ENCODE data around the gene SLC15A3.

SLC15A3 gene

GRCh38 chr11:60944490-60945294, 7.3 kb downstream of the SLC15A3 start:
- DNase-seq = no peak

- DNase-seq = peak; percentile 40
Observed at GRCh38 chr11:60942970-60943565, 8.9 kb downstream of the SLC15A3 start.

- no peak for DNase-seq
Observed at GRCh38 chr11:60942219-60942618, 9.8 kb downstream of the SLC15A3 start.

- DNase-seq = no peak
Observed at GRCh38 chr11:60941371-60942119, 10.4 kb downstream of the SLC15A3 start.

DNA sequence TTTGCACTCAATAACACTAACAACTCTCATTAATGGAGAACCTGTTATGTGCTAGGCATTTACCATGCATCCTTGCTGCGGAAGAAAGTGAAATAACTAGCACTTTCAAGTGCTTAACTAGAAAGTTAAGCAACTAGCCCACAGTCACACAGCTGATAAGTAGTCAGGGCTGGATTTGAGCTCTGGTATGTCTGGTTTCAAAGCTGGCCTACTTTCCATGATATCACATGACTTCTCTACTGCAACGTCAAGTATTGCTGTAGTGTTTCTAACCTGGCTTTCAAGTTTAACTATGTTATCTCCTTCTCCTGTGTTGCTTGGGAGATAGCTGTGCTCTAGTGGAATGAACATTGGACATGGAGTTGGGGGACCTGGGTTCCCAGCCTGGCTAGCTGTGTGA, 12.1 kb downstream of the SLC15A3 start:
- DNase-seq = no peak

GRCh38 chr11:60939301-60939700, 12.7 kb downstream of the SLC15A3 start:
- DNase-seq = no peak

GRCh38 chr11:60938500-60938899, 13.5 kb downstream of the SLC15A3 start:
- DNase-seq = no peak

DNA sequence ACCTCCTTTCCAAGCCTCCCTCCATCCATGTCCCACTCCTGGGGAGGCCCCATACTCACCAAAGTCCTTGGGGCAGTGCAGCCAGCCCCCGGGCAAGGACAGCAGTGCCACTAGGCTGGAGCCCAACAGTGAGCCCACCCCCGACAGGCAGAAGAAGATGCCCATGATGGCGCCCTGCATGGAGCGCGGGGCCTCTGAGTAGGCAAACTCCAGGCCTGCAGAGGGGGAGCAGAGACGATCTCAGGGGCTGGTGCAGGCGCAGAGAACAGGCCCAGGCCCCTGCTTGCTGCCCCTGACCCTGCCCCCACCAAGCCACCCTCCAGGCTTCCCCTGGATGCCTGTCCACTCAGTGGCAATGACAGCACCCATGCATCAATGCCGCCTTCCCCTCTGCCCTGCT, 14.2 kb downstream of the SLC15A3 start:
- no peak for DNase-seq

- no peak for DNase-seq
Observed at GRCh38 chr11:60937144-60937527, 14.8 kb downstream of the SLC15A3 start.

- no peak for DNase-seq
Observed at GRCh38 chr11:60936467-60937143, 15.4 kb downstream of the SLC15A3 start.

- DNase-seq = no peak
Observed at GRCh38 chr11:60935676-60936442, 16.1 kb downstream of the SLC15A3 start.

DNA sequence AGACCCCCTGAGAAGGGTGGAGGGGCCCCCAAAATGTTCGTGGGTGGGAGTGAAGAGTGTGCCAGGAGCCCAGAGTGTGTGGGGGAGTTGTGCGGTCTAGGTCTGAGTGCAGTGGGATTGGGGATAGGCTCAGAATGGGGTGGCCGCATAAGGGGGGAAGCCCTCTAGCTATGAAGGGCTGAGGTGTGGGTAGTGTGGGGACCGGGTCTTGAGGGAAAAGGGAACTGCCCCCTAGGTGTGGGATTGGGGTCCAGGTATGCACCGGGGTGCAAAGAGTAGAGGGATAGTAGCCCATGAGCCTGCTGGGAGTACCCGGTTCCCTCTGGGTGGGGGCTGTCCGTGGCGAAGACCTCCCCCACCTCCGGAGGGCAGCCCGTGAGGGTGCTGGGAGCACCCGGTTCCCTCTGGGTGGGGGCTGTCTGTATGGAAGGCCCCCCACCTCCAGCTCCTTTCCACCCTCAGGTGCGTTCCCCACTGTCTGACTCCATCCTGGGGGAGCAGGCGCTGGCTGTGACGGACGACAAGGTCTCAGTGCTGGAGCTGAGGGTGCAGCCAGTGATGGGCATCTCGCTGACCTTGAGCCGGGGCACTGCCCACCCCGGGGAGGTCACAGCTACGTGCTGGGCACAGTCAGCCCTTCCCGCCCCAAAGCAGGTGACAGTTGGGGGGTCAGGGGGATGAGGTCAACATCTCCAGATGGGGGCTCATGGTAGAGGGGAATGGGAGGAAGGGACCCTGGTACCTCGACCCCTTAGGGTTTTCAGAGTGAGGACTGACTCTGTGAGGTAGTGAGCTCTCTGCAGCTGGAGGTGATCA, 17.0 kb downstream of the SLC15A3 start:
- no peak for DNase-seq

GRCh38 chr11:60934124-60934789, 17.7 kb downstream of the SLC15A3 start:
- DNase-seq = no peak

GRCh38 chr11:60933416-60934123, 18.4 kb downstream of the SLC15A3 start:
- DNase-seq = no peak

DNA sequence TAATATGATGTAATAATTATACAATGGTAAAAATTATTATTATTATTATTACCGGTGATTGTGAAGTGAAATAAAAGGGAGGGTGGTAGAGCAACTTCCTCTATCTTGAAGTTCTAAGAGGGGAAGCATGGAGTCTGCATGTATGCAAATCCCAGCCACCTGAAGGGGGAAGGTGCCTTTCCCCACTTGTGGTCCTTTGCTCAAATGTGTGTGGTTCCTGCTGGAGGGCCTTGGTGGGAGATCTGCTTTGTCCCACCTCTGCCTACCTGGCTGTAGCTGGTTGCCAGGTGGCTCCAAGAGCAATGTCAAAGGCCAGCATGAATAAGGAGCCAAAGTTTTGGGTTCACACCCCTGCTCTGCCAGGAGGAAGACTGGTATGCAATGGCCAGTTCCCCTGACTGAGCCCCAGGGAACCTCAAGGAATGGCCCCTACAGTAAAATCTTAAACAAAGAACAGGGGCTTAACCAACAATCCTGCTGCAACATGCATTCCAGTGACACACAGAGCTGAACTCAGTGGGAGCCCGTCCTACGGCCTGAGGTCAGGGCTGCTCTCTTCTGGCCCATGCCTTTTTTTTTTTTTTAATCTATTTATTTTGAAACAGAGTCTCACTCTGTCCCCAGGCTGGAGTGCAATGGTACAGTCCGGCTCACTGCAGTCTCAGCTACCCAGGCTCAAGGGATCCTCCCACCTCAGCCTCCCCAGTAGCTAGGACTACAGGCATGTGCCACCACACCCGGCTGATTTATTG, 19.2 kb downstream of the SLC15A3 start:
- no peak for DNase-seq

GRCh38 chr11:60931917-60932316, 20.1 kb downstream of the SLC15A3 start:
- DNase-seq = no peak

- DNase-seq = no peak
Observed at GRCh38 chr11:60930394-60930793, 21.6 kb downstream of the SLC15A3 start.

- no peak for DNase-seq
Observed at GRCh38 chr11:60929764-60930163, 22.2 kb downstream of the SLC15A3 start.

DNA sequence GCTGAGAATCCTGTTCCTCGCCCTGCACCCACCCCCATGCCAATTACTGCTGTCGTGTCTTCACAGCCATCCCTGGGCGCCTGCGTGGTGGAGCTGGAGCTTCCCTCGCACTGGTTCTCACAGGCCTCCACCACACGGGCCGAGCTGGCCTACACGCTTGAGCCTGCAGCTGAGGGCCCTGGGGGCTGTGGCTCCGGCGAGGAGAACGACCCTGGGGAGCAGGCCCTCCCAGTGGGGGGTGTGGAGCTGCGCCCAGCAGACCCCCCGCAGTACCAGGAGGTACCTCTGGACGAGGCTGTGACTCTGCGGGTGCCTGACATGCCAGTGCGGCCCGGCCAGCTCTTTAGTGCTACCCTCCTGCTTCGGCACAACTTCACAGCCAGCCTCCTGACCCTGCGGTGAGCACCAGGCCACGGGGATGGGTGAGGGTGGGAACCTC, 23.4 kb downstream of the SLC15A3 start:
- no peak for DNase-seq

DNA sequence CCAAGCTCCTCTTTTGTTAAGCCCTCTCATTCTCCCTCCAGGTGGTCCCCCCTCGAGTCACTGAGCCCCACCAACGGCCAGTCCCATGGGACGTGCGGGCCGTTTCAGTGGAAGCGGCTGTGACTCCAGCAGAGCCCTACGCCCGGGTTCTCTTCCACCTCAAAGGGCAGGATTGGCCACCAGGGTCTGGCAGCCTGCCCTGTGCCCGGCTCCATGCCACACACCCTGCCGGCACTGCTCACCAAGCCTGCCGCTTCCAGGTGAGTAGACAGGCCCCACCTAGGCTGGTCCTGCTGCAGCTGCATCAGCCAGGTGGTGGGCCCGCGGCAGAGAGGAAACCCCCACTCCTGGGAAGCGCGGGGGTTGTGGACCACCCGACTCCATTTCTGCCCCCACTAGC, 24.4 kb downstream of the SLC15A3 start:
- DNase-seq = no peak

Measured in NCI-H1092 (cell line).